T-helper 2 cell treated with Interferon-gamma antibody and Interleukin-4, amounts not matched to agents 5 μg/mL and 100 μg/mL, for 36 hours (primary cell): ENCODE measurements around the gene FBN2.
"Not testable (repeated sequence)": the region's sequence is repeated elsewhere in the genome, so short reads cannot be mapped to it uniquely, and the experiment has no call there.

Source experiments
- DNase-seq: peaks from one replicate; pipeline ENCODE4 v3.0.0; 2021; ENCODE audit warnings: low spot score
- H3K27ac Mint-ChIP-seq: one replicate; pipeline ENCODE4 v1.8.0; 2021; ENCODE audit warnings: mild to moderate bottlenecking, mixed read lengths
- H3K27me3 Mint-ChIP-seq: one replicate; pipeline ENCODE4 v1.8.0; 2021; ENCODE audit warnings: low read depth, mixed read lengths
- H3K36me3 Mint-ChIP-seq: one replicate; pipeline ENCODE4 v1.8.0; 2021; ENCODE audit warnings: low read depth, mixed read lengths
- H3K4me1 Mint-ChIP-seq: one replicate; pipeline ENCODE4 v1.8.0; 2021; ENCODE audit warnings: low read depth, mixed read lengths
- H3K4me3 Mint-ChIP-seq: one replicate; pipeline ENCODE4 v1.8.0; 2022; ENCODE audit warnings: mild to moderate bottlenecking, moderate library complexity, mixed read lengths
- H3K9me3 Mint-ChIP-seq: one replicate; pipeline ENCODE4 v1.8.0; 2021; ENCODE audit warnings: mixed read lengths

FBN2 gene

GRCh38 chr5:128409166-128409800, 128.8 kb downstream of the FBN2 start:
- Mint-ChIP-seq H3K27ac (no peak overlapping the region), H3K27me3 (no peaks in the 10 kb centered on the region), H3K4me3 (no peak overlapping the region), H3K36me3 (no peaks in the 10 kb centered on the region), H3K9me3 (no peaks in the 10 kb centered on the region), H3K4me1 (no peaks in the 10 kb centered on the region)
- DNase-seq = no peak

- Mint-ChIP-seq H3K36me3 (no peaks in the 10 kb centered on the region), H3K27me3 (no peaks in the 10 kb centered on the region), H3K27ac (no peak overlapping the region), H3K4me1 (no peaks in the 10 kb centered on the region), H3K9me3 (no peaks in the 10 kb centered on the region), H3K4me3 (no peak overlapping the region)
- no peak for DNase-seq
Measured at GRCh38 chr5:128408622-128409021, 129.4 kb downstream of the FBN2 start.

GRCh38 chr5:128407944-128408343, 130.1 kb downstream of the FBN2 start:
- no peak overlapping the region for H3K27ac Mint-ChIP-seq
- no peak for DNase-seq
- H3K36me3 Mint-ChIP-seq = no peaks in the 10 kb centered on the region
- no peak overlapping the region for H3K4me3 Mint-ChIP-seq
- no peaks in the 10 kb centered on the region for H3K27me3 Mint-ChIP-seq
- H3K4me1 Mint-ChIP-seq = no peaks in the 10 kb centered on the region
- H3K9me3 Mint-ChIP-seq = no peaks in the 10 kb centered on the region

- Mint-ChIP-seq H3K4me1 (no peaks in the 10 kb centered on the region), H3K4me3 (no peak overlapping the region), H3K27ac (no peak overlapping the region), H3K9me3 (no peaks in the 10 kb centered on the region), H3K27me3 (no peaks in the 10 kb centered on the region), H3K36me3 (no peaks in the 10 kb centered on the region)
- no peak for DNase-seq
Measured at GRCh38 chr5:128406803-128407202, 131.2 kb downstream of the FBN2 start.

GRCh38 chr5:128405159-128405558, 132.9 kb downstream of the FBN2 start:
- Mint-ChIP-seq H3K9me3 (no peaks in the 10 kb centered on the region), H3K4me1 (no peaks in the 10 kb centered on the region), H3K27me3 (no peaks in the 10 kb centered on the region), H3K27ac (no peak overlapping the region), H3K36me3 (no peaks in the 10 kb centered on the region), H3K4me3 (no peak overlapping the region)
- DNase-seq = no peak

- Mint-ChIP-seq H3K9me3 (no peaks in the 10 kb centered on the region), H3K4me1 (no peaks in the 10 kb centered on the region), H3K4me3 (no peak overlapping the region), H3K36me3 (no peaks in the 10 kb centered on the region), H3K27ac (no peak overlapping the region), H3K27me3 (no peaks in the 10 kb centered on the region)
- DNase-seq = no peak
Measured at GRCh38 chr5:128403333-128403732, 134.7 kb downstream of the FBN2 start.

GRCh38 chr5:128402506-128402905, 135.5 kb downstream of the FBN2 start:
- no peaks in the 10 kb centered on the region for H3K27me3 Mint-ChIP-seq
- no peak for DNase-seq
- no peaks in the 10 kb centered on the region for H3K36me3 Mint-ChIP-seq
- no peaks in the 10 kb centered on the region for H3K4me1 Mint-ChIP-seq
- no peak overlapping the region for H3K4me3 Mint-ChIP-seq
- no peaks in the 10 kb centered on the region for H3K9me3 Mint-ChIP-seq
- no peak overlapping the region for H3K27ac Mint-ChIP-seq

GRCh38 chr5:128400766-128401165, 137.3 kb downstream of the FBN2 start:
- H3K36me3 Mint-ChIP-seq, H3K9me3 Mint-ChIP-seq, H3K27ac Mint-ChIP-seq, H3K27me3 Mint-ChIP-seq, H3K4me1 Mint-ChIP-seq, H3K4me3 Mint-ChIP-seq, DNase-seq: not testable (repeated sequence)

- no peaks in the 10 kb centered on the region for H3K9me3 Mint-ChIP-seq
Measured at GRCh38 chr5:128399111-128399510, 138.9 kb downstream of the FBN2 start.

GRCh38 chr5:128397876-128398275, 140.2 kb downstream of the FBN2 start:
- H3K4me3 Mint-ChIP-seq = no peak overlapping the region
- H3K27ac Mint-ChIP-seq = no peak overlapping the region
- H3K9me3 Mint-ChIP-seq = no peaks in the 10 kb centered on the region
- H3K4me1 Mint-ChIP-seq = no peaks in the 10 kb centered on the region
- H3K36me3 Mint-ChIP-seq = no peaks in the 10 kb centered on the region
- no peak for DNase-seq
- H3K27me3 Mint-ChIP-seq = no peaks in the 10 kb centered on the region

More at GRCh38 chr5:128399111-128399510, 138.9 kb downstream of the FBN2 start:
- Mint-ChIP-seq H3K36me3 (no peaks in the 10 kb centered on the region), H3K4me3 (no peak overlapping the region), H3K27ac (no peak overlapping the region), H3K27me3 (no peaks in the 10 kb centered on the region), H3K4me1 (no peaks in the 10 kb centered on the region)
- DNase-seq = no peak

GRCh38 chr5:128395073-128395472, 143.0 kb downstream of the FBN2 start:
- no peaks in the 10 kb centered on the region for H3K9me3 Mint-ChIP-seq
- H3K27ac Mint-ChIP-seq = no peak overlapping the region
- H3K4me3 Mint-ChIP-seq = no peak overlapping the region

GRCh38 chr5:128384068-128384467, 154.0 kb downstream of the FBN2 start:
- Mint-ChIP-seq H3K4me1 (no peaks in the 10 kb centered on the region), H3K4me3 (no peak overlapping the region), H3K27ac (no peak overlapping the region), H3K27me3 (no peaks in the 10 kb centered on the region), H3K9me3 (no peaks in the 10 kb centered on the region), H3K36me3 (no peaks in the 10 kb centered on the region)
- DNase-seq = no peak

More at GRCh38 chr5:128395073-128395472, 143.0 kb downstream of the FBN2 start:
- Mint-ChIP-seq H3K4me1 (no peaks in the 10 kb centered on the region), H3K36me3 (no peaks in the 10 kb centered on the region), H3K27me3 (no peaks in the 10 kb centered on the region)
- no peak for DNase-seq

GRCh38 chr5:128380337-128380736, 157.7 kb downstream of the FBN2 start:
- no peaks in the 10 kb centered on the region for H3K27me3 Mint-ChIP-seq
- no peak overlapping the region for H3K27ac Mint-ChIP-seq
- no peak overlapping the region for H3K4me3 Mint-ChIP-seq
- H3K36me3 Mint-ChIP-seq = no peaks in the 10 kb centered on the region
- no peaks in the 10 kb centered on the region for H3K9me3 Mint-ChIP-seq
- DNase-seq = no peak
- H3K4me1 Mint-ChIP-seq = no peaks in the 10 kb centered on the region

GRCh38 chr5:128378632-128379031, 159.4 kb downstream of the FBN2 start:
- Mint-ChIP-seq H3K9me3 (no peaks in the 10 kb centered on the region), H3K4me3 (no peak overlapping the region), H3K4me1 (no peaks in the 10 kb centered on the region)

GRCh38 chr5:128378196-128378595, 159.8 kb downstream of the FBN2 start:
- H3K4me3 Mint-ChIP-seq = no peak overlapping the region
- no peaks in the 10 kb centered on the region for H3K4me1 Mint-ChIP-seq
- no peak for DNase-seq
- H3K27me3 Mint-ChIP-seq = no peaks in the 10 kb centered on the region
- no peaks in the 10 kb centered on the region for H3K36me3 Mint-ChIP-seq
- no peak overlapping the region for H3K27ac Mint-ChIP-seq
- no peaks in the 10 kb centered on the region for H3K9me3 Mint-ChIP-seq

More at GRCh38 chr5:128378632-128379031, 159.4 kb downstream of the FBN2 start:
- Mint-ChIP-seq H3K27ac (no peak overlapping the region), H3K36me3 (no peaks in the 10 kb centered on the region), H3K27me3 (no peaks in the 10 kb centered on the region)
- DNase-seq = no peak
